Measurements from ENCODE around the gene PCSK5. TPM values are rescaled to one million over a fixed set of nuclear protein-coding genes. Genes with fewer than 3 reads are reported as not detected.

PCSK5 gene
- total and polyA plus RNA-seq, 12 donors, result 2.2 to 31.8 (median 8.4) TPM

GRCh38 chr9:75847085-75847484, 43.4 kb upstream of the PCSK5 start:
- peaks cover 0 to 7% (median 0%) of the 10 kb centered on the region in 3 donors for H3K9me3 ChIP-seq (replicated peaks in 1 of 3)
- intact Hi-C loops (cut with DNase I), result no loop called here
- H3K4me1 ChIP-seq (replicated peaks in 1 of 2), result no peaks in the 10 kb centered on the region
- WGBS, 4 donors, result 92 to 96% (median 94%) methylated on average over 1 of the region's 1 CpG
- no peaks in the 10 kb centered on the region for H3K36me3 ChIP-seq (replicated peaks in 1 of 2)
- no peak for TF ChIP-seq CTCF (IDR thresholded peaks at IDR 0.05)
- no peak for TF ChIP-seq POLR2A (IDR thresholded peaks at IDR 0.05)
- no peak for DNase-seq
- H3K27me3 ChIP-seq, result no peaks in the 10 kb centered on the region
- H3K4me3 ChIP-seq, result no peak overlapping the region
- no peak overlapping the region for H3K27ac ChIP-seq

- TF ChIP-seq CTCF (IDR thresholded peaks at IDR 0.05) (no peak), POLR2A (IDR thresholded peaks at IDR 0.05) (no peak)
- no peak for DNase-seq
- intact Hi-C loops (cut with DNase I), result loop anchor here in 1 of 2 donors (10.0 kb wide), 1 partner anchor 586 kb away; no protein-coding TSS in a partner anchor
- H3K36me3 ChIP-seq (replicated peaks in 1 of 2), result no peaks in the 10 kb centered on the region
- WGBS, 4 donors, result 89 to 96% (median 90%) methylated on average over 9 of the region's 9 CpGs
- H3K4me3 ChIP-seq, result no peak overlapping the region
- H3K27me3 ChIP-seq, result no peaks in the 10 kb centered on the region
- peaks cover 0 to 7% (median 0%) of the 10 kb centered on the region in 3 donors for H3K9me3 ChIP-seq (replicated peaks in 1 of 3)
- no peak overlapping the region for H3K27ac ChIP-seq
- H3K4me1 ChIP-seq (replicated peaks in 1 of 2), result no peaks in the 10 kb centered on the region
Measured at GRCh38 chr9:75850459-75851200, 39.8 kb upstream of the PCSK5 start.

GRCh38 chr9:75851917-75852316, 38.6 kb upstream of the PCSK5 start:
- WGBS, 4 donors, result 54 to 69% (median 61%) methylated on average over 6 of the region's 6 CpGs
- H3K27ac ChIP-seq, result no peak overlapping the region
- intact Hi-C loops (cut with DNase I), result loop anchor here in 1 of 2 donors (10.0 kb wide), 1 partner anchor 587 kb away; no protein-coding TSS in a partner anchor
- TF ChIP-seq CTCF (IDR thresholded peaks at IDR 0.05) (no peak), POLR2A (IDR thresholded peaks at IDR 0.05) (no peak)
- no peaks in the 10 kb centered on the region for H3K4me1 ChIP-seq (replicated peaks in 1 of 2)
- H3K36me3 ChIP-seq (replicated peaks in 1 of 2), result no peaks in the 10 kb centered on the region
- H3K27me3 ChIP-seq, result no peaks in the 10 kb centered on the region
- DNase-seq, result no peak
- no peak overlapping the region for H3K4me3 ChIP-seq
- peaks cover 0 to 7% (median 0%) of the 10 kb centered on the region in 3 donors for H3K9me3 ChIP-seq (replicated peaks in 1 of 3)

GRCh38 chr9:75852746-75853145, 37.7 kb upstream of the PCSK5 start:
- intact Hi-C loops (cut with DNase I), result loop anchor here in 1 of 2 donors (10.0 kb wide), 1 partner anchor 588 kb away; no protein-coding TSS in a partner anchor
- H3K4me3 ChIP-seq, result no peak overlapping the region
- TF ChIP-seq CTCF (IDR thresholded peaks at IDR 0.05), result no peak
- TF ChIP-seq POLR2A (IDR thresholded peaks at IDR 0.05), result no peak
- WGBS, 4 donors, result 74 to 79% (median 76%) methylated on average over 4 of the region's 4 CpGs
- H3K4me1 ChIP-seq (replicated peaks in 1 of 2), result no peaks in the 10 kb centered on the region
- H3K36me3 ChIP-seq (replicated peaks in 1 of 2), result no peaks in the 10 kb centered on the region
- H3K27me3 ChIP-seq, result no peaks in the 10 kb centered on the region
- H3K27ac ChIP-seq, result no peak overlapping the region
- peaks cover 0 to 7% (median 0%) of the 10 kb centered on the region in 3 donors for H3K9me3 ChIP-seq (replicated peaks in 1 of 3)
- DNase-seq, result no peak

Data from adrenal gland (tissue), 12 donors.